Activated naive CD4-positive, alpha-beta T cell treated with anti-CD3 and anti-CD28 coated beads, Interleukin-2, amount 10 ng/mL, durations not matched to agents 7 days and 5 days (primary cell): ENCODE measurements around the gene GDPD4.

Experiments
- CTCF ChIA-PET: fragments of 350-600 bp; sonication (Branson Sonifier 250); formaldehyde crosslinking; loops from one replicate; lab custom pipeline; 2021; ENCODE audit warnings: antibody characterized with exemption; lab: Charles Lee
- DNase-seq: peaks from one replicate; pipeline ENCODE4 v3.0.0-alpha.2; 2020
- H3K27ac Mint-ChIP-seq: one replicate; pipeline ENCODE4 v1.8.0; 2021; ENCODE audit warnings: mild to moderate bottlenecking, moderate library complexity, mixed read lengths
- H3K27me3 Mint-ChIP-seq: one replicate; pipeline ENCODE4 v1.8.0; 2021; ENCODE audit warnings: mild to moderate bottlenecking, mixed read lengths
- H3K36me3 Mint-ChIP-seq: one replicate; pipeline ENCODE4 v1.8.0; 2021; ENCODE audit warnings: mixed read lengths
- H3K4me1 Mint-ChIP-seq: one replicate; pipeline ENCODE4 v1.8.0; 2021; ENCODE audit warnings: mixed read lengths
- H3K4me3 Mint-ChIP-seq: one replicate; pipeline ENCODE4 v1.8.0; 2021; ENCODE audit warnings: mild to moderate bottlenecking, moderate library complexity, mixed read lengths
- H3K9me3 Mint-ChIP-seq: one replicate; pipeline ENCODE4 v1.8.0; 2021; ENCODE audit warnings: mixed read lengths

The GDPD4 gene

DNA sequence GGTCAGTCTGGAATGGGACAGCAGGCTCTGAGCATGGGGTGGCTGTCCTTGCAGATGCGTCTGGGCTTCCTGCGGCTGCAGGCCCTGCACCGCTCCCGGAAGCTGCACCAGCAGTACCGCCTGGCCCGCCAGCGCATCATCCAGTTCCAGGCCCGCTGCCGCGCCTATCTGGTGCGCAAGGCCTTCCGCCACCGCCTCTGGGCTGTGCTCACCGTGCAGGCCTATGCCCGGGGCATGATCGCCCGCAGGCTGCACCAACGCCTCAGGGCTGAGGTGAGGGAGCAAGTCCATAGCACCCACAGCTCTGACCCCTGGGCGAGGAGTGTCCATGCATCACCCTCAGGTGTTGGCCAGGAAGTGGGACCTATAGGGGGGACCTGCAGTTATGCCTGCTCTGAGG lies 121.8 kb downstream of the GDPD4 start:
- no peak overlapping the region for H3K27ac Mint-ChIP-seq
- H3K4me1 Mint-ChIP-seq: no peaks in the 10 kb centered on the region
- no peak for DNase-seq
- H3K4me3 Mint-ChIP-seq: no peak overlapping the region
- CTCF ChIA-PET: interaction anchor here (1.2 kb wide), 1 partner anchor 8 kb away, joined by 4 read pairs; no protein-coding TSS in a partner anchor
- peaks cover 6% of the 10 kb centered on the region for H3K27me3 Mint-ChIP-seq
- H3K9me3 Mint-ChIP-seq: no peaks in the 10 kb centered on the region
- H3K36me3 Mint-ChIP-seq: no peaks in the 10 kb centered on the region

DNA sequence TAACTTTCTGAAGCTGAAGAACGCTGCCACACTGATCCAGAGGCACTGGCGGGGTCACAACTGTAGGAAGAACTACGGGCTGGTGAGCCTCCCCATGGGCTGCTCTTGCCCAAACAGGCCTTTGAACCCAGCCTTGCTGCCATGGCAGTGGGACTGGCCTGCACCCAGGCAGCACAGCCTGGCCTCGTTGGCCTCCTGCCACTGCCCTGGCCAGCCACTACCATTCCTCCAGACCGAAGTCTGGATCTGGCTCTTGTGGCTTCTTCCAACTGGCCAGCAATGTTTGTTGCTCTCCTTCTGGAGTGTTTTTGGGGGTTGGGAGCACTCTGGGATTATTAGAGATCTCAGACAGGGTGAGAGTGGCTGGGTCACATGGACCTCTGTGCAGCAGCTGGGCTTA lies 122.4 kb downstream of the GDPD4 start:
- H3K27ac Mint-ChIP-seq: no peak overlapping the region
- CTCF ChIA-PET: interaction anchor here (1.2 kb wide), 1 partner anchor 9 kb away, joined by 4 read pairs; no protein-coding TSS in a partner anchor
- H3K36me3 Mint-ChIP-seq: no peaks in the 10 kb centered on the region
- peaks cover 6% of the 10 kb centered on the region for H3K27me3 Mint-ChIP-seq
- DNase-seq: no peak
- H3K4me1 Mint-ChIP-seq: no peaks in the 10 kb centered on the region
- no peaks in the 10 kb centered on the region for H3K9me3 Mint-ChIP-seq
- H3K4me3 Mint-ChIP-seq: no peak overlapping the region

DNA sequence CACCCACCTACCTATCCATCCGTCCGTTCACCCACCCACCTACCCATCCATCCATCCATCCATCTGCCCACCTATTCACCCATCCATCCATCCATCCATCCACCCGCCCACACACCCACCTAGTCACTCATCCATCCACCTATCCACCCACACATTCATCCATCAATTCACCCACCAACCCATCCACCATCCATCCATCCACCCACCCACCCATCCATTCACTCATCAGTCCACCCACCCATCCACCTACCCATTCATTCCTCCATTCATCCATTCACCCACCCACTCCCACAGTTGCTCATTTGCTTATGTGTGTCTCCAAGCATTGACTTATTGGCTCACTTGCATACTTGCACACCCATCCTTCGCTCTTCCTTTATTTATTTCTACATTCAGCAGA lies 123.3 kb downstream of the GDPD4 start:
- Mint-ChIP-seq H3K27ac (no peak overlapping the region), H3K27me3 (peaks cover 5% of the 10 kb centered on the region), H3K4me3 (no peak overlapping the region), H3K36me3 (no peaks in the 10 kb centered on the region), H3K9me3 (no peaks in the 10 kb centered on the region), H3K4me1 (no peaks in the 10 kb centered on the region)
- CTCF ChIA-PET: no interaction called here
- DNase-seq: no peak

DNA sequence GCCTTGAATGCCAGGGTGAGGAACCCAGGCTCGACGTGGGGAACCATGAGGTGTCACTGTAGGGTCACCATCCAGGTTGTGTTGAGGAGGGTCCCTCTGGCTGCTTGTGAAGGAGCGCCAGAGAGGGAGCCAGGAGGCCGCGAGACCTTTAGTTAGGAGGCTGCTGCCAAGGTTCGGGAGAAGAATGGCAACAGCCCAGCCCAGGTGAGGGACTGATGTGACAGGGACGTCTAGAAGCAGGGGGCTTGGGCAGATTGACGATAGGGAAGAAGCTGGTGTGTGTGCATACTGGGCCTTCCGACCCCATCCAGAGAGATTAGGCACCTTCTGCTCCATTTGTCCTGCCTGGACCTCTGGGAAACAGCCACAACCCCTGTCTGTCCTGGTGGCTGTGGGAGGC lies 124.5 kb downstream of the GDPD4 start:
- no peaks in the 10 kb centered on the region for H3K9me3 Mint-ChIP-seq
- H3K4me1 Mint-ChIP-seq: no peaks in the 10 kb centered on the region
- CTCF ChIA-PET: interaction anchor here (0.6 to 0.7 kb wide), 2 partner anchors 374 to 963 kb away, joined by 3 read pairs; no protein-coding TSS in a partner anchor
- no peaks in the 10 kb centered on the region for H3K36me3 Mint-ChIP-seq
- H3K4me3 Mint-ChIP-seq: no peak overlapping the region
- no peak overlapping the region for H3K27ac Mint-ChIP-seq
- no peak for DNase-seq
- H3K27me3 Mint-ChIP-seq: no peaks in the 10 kb centered on the region

DNA sequence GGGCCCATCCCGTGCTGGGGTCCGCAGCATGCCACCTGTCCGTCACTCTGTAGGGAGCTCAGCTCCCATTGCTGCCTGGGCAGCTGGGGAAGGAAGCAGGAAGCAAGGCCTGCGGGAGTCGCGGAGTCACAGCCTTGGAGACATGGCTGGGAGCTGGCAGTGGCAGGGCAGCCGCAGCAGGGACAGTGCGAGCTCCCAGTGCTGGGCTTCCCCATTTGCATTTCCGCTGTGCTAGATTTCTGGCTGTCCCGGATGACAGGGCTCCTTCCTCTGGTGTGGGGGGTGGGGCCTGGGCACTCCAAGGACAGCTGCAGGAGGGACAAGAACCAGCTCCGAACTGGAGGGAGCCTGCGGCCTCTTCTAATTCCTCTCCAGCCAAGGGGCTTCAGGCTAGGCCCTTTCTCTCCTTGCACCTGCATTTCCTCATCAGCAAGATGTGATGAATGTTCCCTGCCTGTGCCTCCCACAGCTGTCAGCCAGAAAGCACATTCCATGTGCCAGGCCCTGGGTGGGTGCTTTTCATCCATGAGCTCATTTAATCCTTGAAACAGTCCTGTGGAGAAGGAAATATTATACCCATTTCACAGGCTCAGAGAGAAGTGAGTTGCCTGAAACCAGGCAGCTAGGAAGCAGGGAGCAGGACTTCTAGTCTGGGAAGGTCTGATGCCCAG lies 125.5 kb downstream of the GDPD4 start:
- Mint-ChIP-seq H3K9me3 (no peaks in the 10 kb centered on the region), H3K27me3 (no peaks in the 10 kb centered on the region), H3K27ac (no peak overlapping the region), H3K36me3 (no peaks in the 10 kb centered on the region), H3K4me1 (no peaks in the 10 kb centered on the region), H3K4me3 (no peak overlapping the region)
- no peak for DNase-seq
- CTCF ChIA-PET: interaction anchor here (0.6 to 1.4 kb wide), 6 partner anchors 12 to 964 kb away, joined by 3 to 5 read pairs (median 3); no protein-coding TSS in a partner anchor

DNA sequence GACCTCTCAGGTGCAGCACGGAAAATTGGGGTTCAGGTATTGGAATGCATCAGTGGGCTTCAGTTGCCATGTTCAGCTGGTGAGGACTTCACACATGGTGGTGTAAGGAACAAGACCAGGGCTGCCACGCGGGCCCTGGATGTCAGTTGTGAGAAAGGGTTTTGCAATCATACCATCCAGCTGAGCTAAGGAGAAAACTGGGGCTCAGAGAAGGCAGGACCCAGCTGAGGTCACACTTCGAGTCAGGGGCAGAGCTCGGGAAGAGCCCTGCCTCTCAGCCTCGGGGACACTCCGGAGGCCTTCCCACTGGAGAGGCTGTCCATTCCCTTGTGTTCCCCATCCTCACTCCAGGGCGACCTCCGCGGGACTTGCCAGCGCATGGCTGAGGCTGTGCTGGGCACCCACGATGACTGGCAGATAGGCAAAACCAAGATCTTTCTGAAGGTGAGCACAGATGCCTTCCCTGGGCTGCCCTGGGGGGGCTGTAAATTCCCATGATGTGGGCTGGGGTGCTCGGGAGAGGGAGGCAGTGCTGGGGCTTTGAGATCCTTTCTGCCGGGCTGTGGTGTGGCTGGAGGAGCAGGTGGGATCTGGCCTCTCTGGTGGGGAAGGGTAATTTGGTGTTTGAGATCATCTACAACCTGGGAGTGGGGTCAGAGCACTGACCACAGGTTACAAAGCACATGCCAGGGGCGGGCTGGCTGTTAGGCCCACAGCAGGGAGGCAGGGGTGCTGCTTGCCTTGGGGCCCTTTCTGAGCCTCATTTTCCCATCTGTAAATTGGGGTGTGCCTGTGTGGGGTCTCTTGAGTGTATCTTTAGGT lies 126.3 kb downstream of the GDPD4 start:
- no peak for DNase-seq
- no peaks in the 10 kb centered on the region for H3K27me3 Mint-ChIP-seq
- no peaks in the 10 kb centered on the region for H3K4me1 Mint-ChIP-seq
- CTCF ChIA-PET: interaction anchor here (0.7 to 1.5 kb wide), 4 partner anchors 13 to 45 kb away, joined by 3 to 5 read pairs (median 4); no protein-coding TSS in a partner anchor
- no peaks in the 10 kb centered on the region for H3K9me3 Mint-ChIP-seq
- H3K36me3 Mint-ChIP-seq: no peaks in the 10 kb centered on the region
- H3K27ac Mint-ChIP-seq: no peak overlapping the region
- H3K4me3 Mint-ChIP-seq: no peak overlapping the region

DNA sequence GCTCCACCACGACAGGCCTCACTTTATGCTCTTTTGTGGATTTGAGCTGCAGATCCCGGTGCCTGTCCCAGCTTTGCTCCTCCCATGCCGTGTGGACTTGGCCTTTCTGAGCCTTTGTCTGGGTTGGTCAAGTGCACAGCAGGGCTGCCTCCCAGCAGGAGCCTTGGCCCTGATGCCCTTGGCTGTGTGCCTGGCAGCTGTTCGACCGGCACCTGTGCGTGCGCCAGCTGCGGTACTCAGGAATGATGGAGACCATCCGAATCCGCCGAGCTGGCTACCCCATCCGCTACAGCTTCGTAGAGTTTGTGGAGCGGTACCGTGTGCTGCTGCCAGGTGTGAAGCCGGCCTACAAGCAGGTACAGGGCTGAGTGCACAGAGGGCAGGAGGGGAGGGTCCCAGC lies 126.9 kb downstream of the GDPD4 start:
- no peak overlapping the region for H3K27ac Mint-ChIP-seq
- DNase-seq: no peak
- no peaks in the 10 kb centered on the region for H3K9me3 Mint-ChIP-seq
- H3K36me3 Mint-ChIP-seq: no peaks in the 10 kb centered on the region
- CTCF ChIA-PET: interaction anchor here (1.1 to 1.5 kb wide), 2 partner anchors 42 to 45 kb away, joined by 3 to 4 read pairs; no protein-coding TSS in a partner anchor
- no peaks in the 10 kb centered on the region for H3K4me1 Mint-ChIP-seq
- H3K4me3 Mint-ChIP-seq: no peak overlapping the region
- H3K27me3 Mint-ChIP-seq: no peaks in the 10 kb centered on the region

DNA sequence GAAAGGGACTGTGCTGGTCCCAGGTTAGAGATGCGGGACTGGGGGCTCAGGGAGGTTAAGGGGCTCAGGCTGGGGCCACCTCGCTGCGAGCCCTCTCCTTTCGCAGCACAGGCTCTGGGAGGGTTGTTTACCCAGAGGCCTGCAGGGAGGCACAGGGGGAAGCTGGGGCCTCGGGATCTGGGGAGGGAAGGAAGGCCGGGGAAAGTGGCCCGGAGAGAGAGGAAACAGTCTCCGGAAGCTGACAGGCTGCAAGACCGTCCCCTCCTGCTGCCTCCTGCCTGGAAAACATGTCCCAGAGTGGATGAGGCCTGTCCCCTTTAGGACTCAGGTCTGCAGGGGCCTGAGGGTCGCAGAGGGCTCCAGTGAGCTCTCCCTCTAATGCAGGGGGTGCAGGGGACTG lies 128.0 kb downstream of the GDPD4 start:
- Mint-ChIP-seq H3K27me3 (no peaks in the 10 kb centered on the region), H3K27ac (no peak overlapping the region), H3K4me1 (no peaks in the 10 kb centered on the region), H3K9me3 (no peaks in the 10 kb centered on the region), H3K4me3 (no peak overlapping the region), H3K36me3 (no peaks in the 10 kb centered on the region)
- no peak for DNase-seq
- CTCF ChIA-PET: interaction anchor here (1.5 kb wide), 1 partner anchor 43 kb away, joined by 4 read pairs; no protein-coding TSS in a partner anchor

DNA sequence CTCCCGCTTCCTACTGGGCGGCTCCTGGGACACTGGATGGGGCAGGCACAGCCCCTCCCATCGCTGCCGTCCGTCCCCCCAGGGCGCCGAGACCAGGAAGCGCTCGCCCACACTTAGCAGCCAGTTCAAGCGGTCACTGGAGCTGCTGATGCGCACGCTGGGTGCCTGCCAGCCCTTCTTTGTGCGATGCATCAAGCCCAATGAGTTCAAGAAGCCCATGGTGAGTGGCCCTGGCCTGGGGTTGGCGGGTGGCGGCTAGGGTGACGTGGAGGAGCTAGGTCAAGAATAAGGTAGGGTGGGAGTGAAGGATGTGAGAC lies 128.9 kb downstream of the GDPD4 start:
- DNase-seq: no peak
- CTCF ChIA-PET: no interaction called here

DNA sequence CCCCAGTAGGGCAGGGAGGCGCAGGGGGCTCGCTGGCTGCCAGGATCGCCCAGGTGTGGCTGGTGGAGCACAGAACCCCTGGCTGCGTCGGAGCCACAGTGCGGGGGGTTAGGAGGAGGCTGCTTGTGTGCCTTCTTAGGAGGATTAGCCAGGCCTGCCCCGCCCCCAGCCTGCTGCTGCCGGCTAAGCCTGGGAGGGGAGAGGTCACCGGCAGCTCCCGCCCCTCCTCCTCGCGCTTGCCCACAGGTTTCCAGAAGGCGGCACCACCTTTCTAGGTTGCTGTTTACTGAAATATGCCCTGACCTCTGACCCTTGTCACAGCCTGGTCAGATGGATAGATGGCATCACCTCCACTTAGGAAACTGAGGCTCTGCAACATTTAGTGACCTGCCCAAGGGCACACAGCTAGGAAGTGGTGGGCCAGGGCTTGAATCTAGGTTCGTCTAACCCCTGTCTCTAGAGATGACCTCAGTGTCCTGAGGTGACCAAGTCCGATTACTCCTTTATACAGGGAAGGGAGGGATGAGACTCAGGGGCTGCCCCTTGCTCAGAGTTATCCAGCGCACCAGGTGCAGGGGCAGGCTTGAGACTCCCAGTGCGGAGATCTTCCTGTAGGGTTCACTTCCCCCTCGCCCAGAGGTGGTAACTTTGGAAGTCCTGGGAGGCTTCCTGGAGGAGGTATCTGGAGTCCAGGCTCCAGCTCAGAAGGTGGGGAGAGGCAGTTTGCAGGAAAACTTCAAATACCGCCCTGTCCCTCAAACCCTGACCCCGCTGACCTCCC lies 129.4 kb downstream of the GDPD4 start:
- Mint-ChIP-seq H3K27ac (no peak overlapping the region), H3K4me3 (no peak overlapping the region), H3K4me1 (no peaks in the 10 kb centered on the region), H3K9me3 (no peaks in the 10 kb centered on the region), H3K27me3 (peaks cover 7% of the 10 kb centered on the region), H3K36me3 (no peaks in the 10 kb centered on the region)
- CTCF ChIA-PET: no interaction called here
- no peak for DNase-seq

More for the DNA sequence above, 128.9 kb downstream of the GDPD4 start:
- no peaks in the 10 kb centered on the region for H3K9me3 Mint-ChIP-seq
- no peak overlapping the region for H3K4me3 Mint-ChIP-seq
- H3K27me3 Mint-ChIP-seq: peaks cover 5% of the 10 kb centered on the region
- no peaks in the 10 kb centered on the region for H3K4me1 Mint-ChIP-seq
- H3K36me3 Mint-ChIP-seq: no peaks in the 10 kb centered on the region
- no peak overlapping the region for H3K27ac Mint-ChIP-seq

DNA sequence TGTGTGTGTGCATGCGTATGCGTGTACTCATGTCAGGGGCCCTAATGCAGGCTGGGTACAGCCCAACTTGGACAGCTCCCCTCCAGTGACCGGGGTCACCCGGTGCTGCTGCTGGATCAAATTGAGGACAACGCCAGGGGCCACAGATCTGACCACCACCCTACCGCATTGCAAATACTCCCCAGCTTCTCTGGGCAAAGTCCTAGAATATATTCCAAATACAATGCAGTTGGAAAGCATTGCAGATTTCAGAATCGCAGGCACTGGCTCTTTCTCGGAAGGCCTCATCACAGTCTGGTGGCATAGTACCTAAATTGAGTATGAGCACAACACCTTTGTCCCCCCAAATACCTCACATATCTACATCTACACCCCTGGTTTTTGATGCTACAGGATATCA lies 130.2 kb downstream of the GDPD4 start:
- Mint-ChIP-seq H3K36me3 (no peaks in the 10 kb centered on the region), H3K4me3 (no peak overlapping the region), H3K4me1 (no peaks in the 10 kb centered on the region), H3K9me3 (no peaks in the 10 kb centered on the region), H3K27me3 (peaks cover 12% of the 10 kb centered on the region), H3K27ac (no peak overlapping the region)
- no peak for DNase-seq
- CTCF ChIA-PET: no interaction called here

DNA sequence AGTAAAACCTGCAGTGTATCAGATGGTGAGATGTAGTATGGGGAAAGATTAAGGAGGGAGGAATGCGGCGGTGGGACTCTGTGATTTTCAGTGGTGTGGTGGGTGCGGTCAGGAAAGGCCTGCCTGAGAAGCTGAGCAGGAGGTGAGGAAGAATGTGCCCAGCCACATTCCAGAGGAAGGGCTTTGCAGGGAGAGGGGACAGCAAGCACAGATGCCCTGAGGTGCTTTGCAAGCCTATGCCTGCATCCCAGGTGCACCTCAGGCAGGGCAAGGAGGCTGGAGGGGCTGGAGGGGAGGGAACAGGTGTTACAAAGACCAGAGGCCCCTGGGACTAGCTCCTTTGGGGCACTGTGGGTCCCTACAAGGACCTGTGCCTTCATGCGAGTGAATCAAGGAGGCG lies 131.4 kb downstream of the GDPD4 start:
- no peaks in the 10 kb centered on the region for H3K4me1 Mint-ChIP-seq
- no peak for DNase-seq
- no peak overlapping the region for H3K4me3 Mint-ChIP-seq
- H3K36me3 Mint-ChIP-seq: no peaks in the 10 kb centered on the region
- H3K27me3 Mint-ChIP-seq: peaks cover 18% of the 10 kb centered on the region
- no peaks in the 10 kb centered on the region for H3K9me3 Mint-ChIP-seq
- H3K27ac Mint-ChIP-seq: no peak overlapping the region
- CTCF ChIA-PET: no interaction called here

DNA sequence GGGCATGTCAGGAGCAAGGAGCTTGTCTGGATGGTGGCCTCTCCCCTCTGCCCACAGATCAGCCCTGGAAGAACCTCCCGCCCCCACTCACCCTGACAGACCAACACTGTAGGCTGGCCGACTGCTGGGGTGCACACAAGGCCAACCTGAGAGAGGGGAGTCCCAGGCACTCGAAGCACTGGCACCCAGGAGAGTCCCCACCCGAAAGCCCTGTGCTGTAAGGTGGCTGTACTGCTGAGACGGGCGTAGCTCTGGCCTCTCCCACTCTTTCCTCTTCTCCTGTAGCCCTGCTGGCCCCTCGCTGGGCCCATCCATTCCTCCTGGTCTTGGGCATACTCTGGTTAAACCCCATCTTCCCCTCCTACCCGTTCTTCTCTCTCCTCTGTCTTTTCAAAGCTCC lies 133.7 kb downstream of the GDPD4 start:
- Mint-ChIP-seq H3K4me1 (no peaks in the 10 kb centered on the region), H3K4me3 (no peak overlapping the region), H3K27ac (no peak overlapping the region), H3K36me3 (no peaks in the 10 kb centered on the region), H3K27me3 (peaks cover 21% of the 10 kb centered on the region), H3K9me3 (no peaks in the 10 kb centered on the region)
- CTCF ChIA-PET: interaction anchor here (2.1 kb wide), 1 partner anchor 20 kb away, joined by 7 read pairs; no protein-coding TSS in a partner anchor
- no peak for DNase-seq

DNA sequence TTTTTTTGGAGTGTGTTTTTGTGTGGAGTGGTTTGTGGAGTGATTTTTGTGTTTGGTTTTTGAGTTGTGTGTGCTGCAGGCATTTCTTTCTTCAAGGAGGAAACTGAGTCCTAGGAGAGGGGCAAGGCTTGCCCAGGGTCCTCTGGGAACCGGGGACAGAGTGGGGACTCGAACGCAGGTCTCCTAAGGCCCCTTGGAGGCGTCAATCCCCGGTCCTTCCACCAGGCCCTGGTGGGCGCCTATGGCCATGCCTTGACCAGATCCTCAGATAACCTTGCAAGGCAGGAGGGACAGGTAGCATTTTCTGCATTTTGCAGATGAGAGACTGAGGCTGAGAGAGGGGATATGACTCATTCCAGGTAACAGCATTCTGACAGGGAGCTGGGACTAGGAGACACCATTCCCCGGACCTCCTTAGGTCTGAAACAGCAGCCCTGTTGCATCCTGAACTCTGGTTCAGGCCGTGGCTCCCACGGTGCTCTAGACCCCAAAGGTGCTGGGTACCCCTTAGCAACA lies 134.3 kb downstream of the GDPD4 start:
- no peak overlapping the region for H3K27ac Mint-ChIP-seq
- H3K27me3 Mint-ChIP-seq: peaks cover 21% of the 10 kb centered on the region
- H3K36me3 Mint-ChIP-seq: no peaks in the 10 kb centered on the region

More for the DNA sequence above, 134.3 kb downstream of the GDPD4 start:
- H3K4me3 Mint-ChIP-seq: no peak overlapping the region
- CTCF ChIA-PET: interaction anchor here (0.9 to 2.3 kb wide), 3 partner anchors 21 to 40 kb away, joined by 3 to 7 read pairs (median 7); partner anchors contain the start of gene MYO7A
- no peaks in the 10 kb centered on the region for H3K9me3 Mint-ChIP-seq
- DNase-seq: no peak
- H3K4me1 Mint-ChIP-seq: no peaks in the 10 kb centered on the region
